Measurements from ENCODE around the gene SLC24A1.
A peak's percentile ranks its signal among the peaks of the same experiment; 100 is the strongest.
"Not testable (repeated sequence)": the region's sequence is repeated elsewhere in the genome, so short reads cannot be mapped to it uniquely, and the experiment has no call there.

Gene SLC24A1

DNA sequence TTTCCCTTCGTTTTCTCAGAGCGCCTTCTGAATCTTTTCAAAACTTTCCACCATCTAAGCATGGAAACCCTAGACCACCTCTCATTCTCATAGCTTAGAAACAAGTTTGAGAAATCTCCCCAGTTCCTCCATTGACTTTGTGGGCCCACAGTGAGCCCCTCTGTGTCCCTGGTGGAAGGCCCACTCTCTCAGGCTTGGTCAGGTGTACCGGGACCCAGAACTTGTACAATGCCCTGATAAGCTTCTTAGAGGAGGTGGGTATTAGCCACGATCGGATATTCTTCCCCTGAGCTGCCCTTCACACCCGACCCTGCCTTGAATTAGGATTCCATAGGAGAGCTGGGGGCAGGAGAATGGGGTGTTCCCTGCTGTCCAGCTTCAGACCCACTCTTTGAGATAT lies at the start of gene SLC24A1:
SLC24A1 (plus strand) TSS at position 301 of the 400 bp plus-strand sequence. CDS start 2,143 bp downstream, outside the sequence.
- DNase-seq: no peak

DNA sequence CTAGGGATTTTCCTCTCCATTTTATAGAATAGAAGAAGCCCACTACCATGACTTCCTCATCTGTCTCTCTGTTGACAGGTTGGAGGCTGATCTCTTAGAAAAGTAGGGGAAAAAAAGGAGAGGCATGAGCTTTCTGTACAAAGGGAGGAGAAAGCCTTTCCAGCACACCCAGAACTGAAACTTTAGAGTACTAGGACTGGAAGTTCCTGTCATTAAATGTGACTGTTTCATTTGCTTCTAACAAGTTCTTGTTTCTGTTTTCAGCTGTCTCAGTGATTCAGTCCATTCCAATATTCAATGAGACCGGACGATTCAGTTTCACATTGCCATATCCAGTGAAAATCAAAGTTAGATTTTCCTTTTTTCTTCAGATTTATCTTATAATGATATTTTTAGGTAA lies 49.8 kb upstream of the SLC24A1 start:
- DNase-seq: no peak

DNA sequence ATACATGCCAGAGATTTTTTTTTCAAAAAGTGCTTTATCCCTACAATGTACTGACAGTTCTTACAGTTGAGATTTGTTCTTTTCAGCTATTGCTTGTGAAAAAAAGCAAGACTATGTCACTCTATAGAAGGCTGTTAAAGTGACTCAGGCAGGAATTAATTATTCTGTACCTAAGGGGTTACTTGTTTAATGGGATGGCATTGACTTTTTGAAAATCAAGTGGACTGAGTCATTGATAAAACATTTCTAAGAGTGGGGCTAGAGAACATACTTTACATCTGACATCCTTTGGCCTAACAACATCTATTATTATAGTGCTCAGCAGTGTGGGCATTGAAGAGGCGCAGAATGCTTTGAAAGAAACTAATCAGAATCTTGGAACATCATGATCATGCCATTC lies 45.1 kb upstream of the SLC24A1 start:
- DNase-seq: no peak

DNA sequence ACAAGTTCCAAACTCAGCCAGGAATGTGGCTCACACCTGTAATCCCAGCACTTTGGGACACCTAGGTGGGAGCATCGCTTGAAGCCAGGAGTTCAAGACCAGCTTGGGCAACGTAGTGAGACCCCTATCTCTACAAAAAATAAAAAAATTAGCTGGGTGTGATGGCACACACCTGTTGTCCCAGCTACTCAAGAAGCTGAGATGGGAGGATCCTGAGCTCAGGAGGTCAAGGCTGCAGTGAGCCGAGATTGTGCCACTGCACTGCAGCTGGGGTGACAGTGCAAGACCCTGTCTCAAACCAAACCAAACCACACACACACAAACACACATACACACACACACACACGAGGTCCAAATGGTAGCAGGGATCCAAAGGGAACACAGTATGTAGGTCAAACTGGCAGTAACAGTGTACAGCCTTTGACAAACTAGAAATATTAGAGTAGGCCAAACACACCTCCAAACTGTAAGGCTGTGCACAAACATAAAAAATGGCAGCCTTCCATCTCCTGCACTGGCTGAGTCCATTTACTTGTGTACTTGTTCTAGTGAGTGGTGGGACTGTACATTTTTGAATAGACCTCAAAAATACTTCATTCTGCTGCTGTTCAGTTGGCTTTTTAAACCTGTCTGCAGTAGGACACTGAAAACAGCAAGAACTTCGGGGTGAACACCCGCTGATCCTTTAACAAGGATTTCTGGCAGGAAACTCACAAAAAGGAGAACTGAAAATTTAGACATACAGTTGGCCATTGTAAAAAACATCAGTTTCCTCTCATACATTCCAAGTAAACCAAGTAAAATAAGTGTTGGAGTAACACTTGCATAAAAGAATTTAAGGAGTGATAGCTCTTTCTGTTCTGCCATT lies 44.4 kb upstream of the SLC24A1 start:
- no peak for DNase-seq

DNA sequence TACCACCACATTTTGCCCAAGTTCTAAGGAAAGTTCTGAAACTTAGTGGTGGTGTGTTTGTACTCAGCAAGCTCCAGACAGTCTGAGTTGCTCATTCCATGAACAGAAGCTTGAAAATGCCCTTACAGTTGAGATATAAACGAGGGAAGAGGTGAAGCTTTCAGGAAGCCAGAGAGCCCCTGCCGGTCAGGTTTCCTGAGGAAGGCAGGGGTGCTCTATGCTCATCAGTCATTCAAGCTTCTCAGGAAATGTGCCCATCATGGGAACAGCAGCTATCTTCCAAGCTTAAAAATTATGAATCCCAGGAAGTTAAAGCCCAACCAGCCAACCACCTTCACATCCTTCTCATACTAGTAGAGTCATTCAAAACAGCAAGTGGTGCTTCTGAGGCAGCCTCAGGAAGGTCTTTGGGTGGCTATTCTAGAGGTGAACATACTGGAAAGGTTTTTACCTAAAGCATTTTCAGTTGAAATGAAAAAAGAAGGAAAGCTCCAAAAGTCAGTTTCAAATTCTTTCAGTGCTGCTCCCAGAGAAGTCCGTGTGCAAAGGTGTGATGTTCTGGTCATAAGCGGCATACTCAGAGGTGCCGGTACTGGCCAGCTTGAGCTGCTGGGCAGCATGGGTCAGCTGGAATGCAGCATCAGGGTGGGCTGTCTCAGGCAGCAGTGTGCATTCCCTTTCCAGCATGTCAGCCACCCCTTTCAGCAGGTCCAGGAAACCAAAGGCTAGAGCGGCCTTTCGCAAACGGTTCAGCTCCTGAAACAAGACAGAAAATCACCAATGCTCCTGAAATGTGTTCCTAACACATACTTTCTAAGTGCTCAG lies 42.6 kb upstream of the SLC24A1 start:
- DNase-seq: no peak

DNA sequence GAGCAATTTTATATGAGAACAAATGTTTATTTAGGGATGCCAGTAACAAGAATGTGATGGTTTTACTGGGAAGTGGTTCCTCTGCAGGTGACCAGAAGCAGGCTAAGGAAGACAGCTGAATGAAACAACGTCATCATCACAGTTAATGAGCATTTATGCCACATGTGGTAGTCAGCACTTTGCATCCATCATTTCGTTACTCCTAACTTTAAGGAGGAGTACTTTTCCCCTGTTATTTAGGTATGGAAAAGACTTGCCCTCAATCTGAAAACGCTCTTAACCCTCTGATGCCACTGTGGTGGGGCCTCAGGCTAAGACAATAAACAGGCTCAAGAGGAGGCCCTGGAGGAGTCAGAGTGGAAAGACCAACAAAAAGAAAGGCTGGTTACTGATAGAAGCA lies 42.0 kb upstream of the SLC24A1 start:
- no peak for DNase-seq

DNA sequence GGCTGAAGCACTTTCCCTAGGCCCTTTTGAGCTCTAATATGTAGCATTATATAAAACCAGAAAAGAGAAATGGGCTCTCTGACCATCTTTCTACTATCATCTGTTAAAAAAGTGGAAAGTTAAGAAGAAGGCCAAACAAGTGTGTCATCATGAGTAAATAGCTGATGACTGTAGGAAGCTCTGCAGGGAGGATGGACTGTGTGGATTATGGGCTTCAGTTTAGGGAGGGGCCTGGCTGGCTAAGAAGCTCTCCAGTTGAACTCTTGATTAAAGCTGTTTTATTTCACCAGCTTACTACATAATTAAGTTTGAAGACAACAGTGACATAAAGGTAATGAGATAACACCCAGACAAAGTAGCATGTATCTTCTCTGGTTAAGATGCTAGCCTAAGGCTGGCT lies 41.5 kb upstream of the SLC24A1 start:
- no peak for DNase-seq

DNA sequence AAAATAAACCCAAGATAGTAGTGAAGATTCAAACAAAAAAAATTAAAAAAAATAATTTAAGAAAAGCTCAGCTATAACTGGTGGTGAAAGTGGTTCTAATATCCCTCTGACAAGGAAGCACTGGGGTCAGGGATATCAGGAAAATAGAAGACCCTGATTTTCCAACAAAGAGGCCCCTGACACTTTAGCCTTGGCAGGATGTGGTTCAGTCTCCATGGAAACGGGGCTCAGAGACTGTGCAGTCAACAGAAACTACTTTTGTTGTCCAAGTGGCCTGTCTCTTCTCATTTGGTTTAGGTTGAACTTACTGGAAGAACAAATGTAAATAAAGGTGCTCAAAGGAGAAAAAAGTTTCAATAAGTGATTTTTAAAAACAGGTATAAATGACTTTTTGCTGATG lies 38.0 kb upstream of the SLC24A1 start:
- no peak for DNase-seq

DNA sequence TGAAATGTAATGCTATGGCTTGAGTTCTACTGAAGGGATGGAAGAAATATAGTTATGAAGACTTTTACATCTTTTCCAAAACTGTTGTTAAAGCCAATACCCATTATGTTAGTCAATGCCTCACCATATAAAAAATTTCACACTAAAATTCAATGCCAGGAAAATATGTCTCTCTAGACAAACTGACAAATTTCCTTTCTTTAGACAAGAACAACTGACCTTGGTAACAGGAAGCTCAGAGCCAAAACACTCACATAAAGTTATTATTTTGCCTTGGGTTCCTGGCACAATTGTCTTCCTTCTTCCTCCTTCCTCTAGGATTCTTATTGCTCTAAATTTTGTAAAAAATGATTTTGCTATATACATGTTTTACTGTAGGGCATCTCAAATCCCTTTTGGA lies 37.5 kb upstream of the SLC24A1 start:
- DNase-seq: no peak

DNA sequence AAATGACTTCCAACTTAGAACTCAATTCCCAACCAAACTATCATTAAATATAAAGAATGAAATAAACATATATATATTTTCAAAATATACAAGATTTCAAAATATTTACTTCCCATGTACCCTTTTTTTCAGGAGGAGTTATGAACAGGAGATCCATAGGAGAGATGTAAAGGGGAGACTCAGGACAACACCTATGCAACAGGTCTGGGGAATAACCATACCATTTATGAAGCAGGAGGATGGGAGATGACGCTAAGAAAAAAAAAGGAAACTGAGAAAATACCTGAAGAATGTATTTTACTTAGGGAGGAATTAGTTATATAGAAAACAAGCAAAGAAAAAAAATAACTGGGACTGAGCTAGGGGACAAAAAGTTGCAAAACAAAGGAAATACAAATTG lies 34.6 kb upstream of the SLC24A1 start:
- no peak for DNase-seq

DNA sequence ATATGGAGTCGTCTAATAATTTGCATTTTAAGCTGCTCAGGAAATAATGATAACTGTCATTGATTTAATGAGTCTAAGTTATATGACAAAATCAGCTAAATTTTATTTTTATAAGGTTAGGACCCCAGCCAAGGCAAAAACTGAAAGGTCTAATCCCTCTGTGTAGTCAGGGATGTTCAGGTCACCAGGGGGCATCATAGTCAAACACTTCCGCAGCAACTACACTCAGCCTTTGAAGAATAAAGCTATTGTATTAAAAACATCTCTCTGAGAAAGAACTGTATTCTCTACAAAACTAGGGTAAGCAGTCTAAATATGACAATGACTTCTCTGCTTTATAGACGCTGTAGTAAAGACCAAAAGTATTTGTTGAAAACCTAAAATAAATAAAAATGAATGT lies 25.8 kb upstream of the SLC24A1 start:
- DNase-seq: no peak

DNA sequence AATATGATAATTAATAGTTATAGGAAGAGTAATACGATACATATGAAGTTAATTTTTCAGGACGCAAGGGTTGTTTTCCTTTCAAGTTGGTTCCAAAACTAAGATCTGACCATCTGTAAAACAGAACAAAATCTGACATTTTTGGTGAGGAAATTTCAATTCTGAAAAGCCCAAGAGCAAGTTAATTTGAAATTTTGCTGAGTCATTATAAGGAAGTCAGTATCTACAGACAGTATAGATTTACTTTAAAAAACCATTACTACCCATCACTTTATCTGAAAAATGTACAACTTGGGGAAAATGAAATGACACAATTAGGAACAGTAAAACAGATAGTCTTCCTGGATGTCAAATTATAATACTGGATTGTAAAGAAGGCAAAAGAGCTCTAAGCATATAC lies 23.3 kb upstream of the SLC24A1 start:
- no peak for DNase-seq

DNA sequence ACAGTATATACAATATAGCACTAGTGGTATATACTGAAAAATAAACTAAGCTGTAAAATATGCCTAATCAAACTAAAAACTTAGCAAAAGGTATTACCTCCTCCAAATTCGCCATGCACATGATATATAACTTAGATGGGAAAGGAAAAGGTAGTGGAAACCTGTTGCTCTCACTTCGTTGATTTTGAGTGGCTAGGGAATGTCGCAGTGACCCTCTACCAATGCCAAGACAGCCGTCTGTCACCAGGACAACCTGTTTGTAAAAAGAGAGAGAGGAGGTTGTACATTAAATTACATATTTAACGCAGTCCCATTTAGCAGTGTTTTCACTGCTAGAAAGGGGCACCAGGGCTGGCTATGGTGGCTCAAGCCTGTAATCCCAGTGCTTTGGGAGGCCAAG lies 22.1 kb upstream of the SLC24A1 start:
- DNase-seq: no peak

DNA sequence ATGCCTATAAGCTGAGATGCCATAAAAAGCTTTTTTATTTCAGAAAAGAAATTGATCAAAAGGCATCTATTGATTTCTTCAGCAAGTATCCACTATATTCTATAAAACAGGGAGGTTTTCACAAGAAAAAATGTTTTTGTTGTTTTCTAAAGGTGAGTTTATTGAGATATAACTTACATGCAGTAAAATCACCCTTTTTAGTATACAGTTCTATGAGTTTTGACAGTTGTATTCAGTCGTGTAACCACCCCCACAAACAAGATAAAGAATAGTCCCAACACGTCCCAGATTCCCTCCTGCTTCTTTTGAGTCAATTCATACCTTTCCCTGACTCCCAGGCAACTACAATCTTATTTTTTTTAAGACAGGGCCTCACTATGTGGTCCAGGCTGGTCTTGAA lies 18.6 kb upstream of the SLC24A1 start:
- no peak for DNase-seq

DNA sequence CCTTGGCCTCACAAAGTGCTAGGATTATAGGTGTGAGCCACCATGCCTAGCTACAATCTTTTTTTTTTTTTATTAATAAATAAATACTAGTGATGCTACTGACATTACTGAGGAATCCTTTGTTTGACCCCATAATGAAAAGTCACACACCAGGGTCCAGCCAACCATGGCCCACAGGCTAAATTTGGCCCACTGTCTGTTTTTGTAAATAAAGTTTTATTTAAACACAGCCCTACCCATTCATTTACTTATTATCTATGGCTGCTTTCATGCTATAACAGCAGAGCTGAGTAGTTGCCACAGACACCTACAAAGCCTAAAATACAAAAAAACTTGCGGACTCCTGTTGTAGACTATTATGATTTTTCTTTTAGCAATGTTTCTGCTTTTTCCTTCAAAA lies 18.2 kb upstream of the SLC24A1 start:
- no peak for DNase-seq

DNA sequence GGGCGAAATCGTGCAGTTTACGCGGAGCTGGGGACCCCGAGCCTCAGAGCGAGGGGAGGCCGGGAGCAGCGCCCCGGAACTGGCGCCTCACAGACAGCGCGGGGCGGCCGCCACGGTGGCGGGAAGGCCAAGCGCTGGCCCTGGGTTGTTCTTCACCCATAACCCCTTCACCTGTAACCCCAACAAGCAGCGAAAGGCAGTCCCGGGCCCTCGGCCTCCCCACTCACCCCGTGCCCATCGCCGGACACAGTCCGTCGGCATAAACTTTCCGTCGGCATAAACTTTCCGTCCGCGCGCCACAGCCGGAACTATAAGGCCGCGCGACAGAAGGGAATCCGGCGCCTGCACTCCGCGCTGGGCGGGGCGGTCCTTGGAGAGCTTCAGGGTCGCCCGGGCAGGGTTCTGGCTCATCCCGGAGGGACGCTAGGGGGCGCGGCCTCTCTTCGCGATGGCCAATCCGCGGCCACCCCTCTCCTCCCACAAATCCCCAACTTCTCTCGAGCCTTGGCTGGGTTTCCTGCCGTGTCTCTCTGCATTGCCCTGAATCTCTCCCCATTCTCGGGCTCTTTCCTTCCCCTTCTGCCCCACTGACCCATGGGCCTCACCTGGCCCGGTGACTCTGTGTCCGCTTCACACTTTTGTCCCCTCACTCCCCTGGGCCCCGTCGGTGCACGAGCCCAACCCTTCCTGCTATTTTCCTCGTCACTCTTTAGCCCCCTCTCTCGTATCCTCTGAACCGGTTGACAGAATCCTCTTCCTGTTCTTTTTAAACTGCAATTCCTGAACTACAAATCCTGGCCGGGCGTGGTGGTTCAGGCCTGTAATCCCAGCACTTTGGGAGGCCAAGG lies 10.6 kb upstream of the SLC24A1 start, which contains the start of gene INTS14:
INTS14 (minus strand) TSS at position 261 of the 848 bp plus-strand sequence. CDS start 3,751 bp downstream, outside the sequence.
- DNase-seq: peak; percentile 94

DNA sequence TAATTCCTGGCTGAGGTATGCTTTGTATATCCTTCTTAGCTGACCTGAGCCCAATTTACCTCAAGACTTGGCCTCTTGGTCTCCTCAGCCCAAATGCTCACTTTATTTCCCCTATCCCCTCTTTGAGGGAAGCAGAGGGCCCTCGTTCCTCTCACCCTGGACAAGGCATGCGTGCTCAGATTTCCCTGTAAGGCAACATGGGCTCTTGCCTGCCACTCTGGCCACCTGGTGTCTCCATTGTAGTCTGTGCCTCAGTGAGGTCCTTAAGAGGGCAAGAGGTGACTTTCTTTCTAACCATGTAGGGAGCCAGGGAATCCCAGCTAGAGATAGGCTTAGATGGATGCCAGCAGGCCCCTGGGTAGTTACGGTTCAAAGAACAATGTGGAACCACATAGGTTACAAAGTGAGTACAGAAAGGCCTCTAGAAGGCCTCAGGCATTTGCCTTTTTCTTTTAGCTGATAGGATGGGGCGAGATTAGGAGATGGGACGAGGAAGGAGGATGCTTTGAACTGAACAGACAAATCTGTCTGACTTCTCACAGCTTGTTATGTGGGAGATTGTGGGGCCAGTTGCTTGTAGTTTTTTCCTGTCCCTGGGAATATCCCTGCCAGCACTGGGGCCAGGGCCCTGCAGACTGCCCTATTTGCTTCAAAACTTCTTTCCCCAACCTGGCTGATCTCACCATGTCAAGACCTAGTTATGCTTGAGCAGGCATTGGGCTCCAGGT lies 9.7 kb upstream of the SLC24A1 start:
- no peak for DNase-seq

DNA sequence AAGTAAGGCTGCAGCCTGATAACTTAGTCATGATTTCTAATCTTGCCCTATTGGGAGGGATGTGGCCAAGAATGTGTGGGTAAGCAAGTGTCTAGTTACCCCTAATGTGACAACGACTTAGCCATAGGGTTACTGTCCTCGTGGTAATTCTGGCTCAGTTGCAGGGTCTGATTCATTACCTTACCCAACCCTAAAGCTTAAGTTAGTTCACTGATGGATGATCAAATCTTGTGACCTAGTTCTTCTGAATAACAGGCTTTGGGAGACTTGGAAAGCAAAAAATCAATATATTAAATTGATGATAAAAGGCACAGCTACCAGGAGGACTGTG lies 9.2 kb upstream of the SLC24A1 start:
- DNase-seq: no peak

DNA sequence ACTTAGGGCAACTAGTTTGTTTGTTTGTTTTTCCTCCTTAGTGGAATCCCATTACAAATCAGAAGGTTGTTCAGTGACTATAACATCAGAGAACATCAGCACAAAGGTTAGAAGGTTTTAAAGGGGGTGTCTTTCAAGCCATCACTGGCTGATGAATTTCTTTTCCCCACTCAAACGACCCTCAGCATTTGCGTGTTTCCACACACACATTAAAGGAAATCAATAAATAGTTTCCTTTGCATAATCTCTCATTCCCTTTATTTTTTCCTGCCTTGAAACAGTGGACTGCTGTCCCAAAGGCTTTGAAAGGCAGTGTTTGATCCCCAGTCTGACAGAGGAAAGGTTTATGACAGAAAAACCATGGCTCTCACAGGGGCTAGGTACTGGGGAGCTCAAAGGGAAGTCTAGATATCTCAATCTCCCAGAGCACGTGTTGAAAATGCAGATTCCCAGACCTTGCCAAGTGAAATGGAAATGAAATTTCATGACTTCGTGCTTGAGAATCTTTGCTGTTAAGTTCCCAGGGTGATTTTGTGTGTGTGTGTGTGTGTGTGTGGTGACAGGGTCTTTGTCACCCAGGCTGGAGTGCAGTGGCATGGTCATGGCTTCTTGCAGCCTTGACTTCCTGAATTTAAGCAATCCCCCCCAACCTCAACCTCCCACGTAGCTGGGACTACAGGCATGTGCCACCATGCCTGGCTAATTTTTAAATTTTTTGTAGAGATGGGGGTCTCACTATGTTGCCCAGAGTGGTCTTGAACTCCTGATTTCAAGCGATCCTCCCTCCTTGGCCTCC lies 8.6 kb upstream of the SLC24A1 start:
- DNase-seq: no peak

DNA sequence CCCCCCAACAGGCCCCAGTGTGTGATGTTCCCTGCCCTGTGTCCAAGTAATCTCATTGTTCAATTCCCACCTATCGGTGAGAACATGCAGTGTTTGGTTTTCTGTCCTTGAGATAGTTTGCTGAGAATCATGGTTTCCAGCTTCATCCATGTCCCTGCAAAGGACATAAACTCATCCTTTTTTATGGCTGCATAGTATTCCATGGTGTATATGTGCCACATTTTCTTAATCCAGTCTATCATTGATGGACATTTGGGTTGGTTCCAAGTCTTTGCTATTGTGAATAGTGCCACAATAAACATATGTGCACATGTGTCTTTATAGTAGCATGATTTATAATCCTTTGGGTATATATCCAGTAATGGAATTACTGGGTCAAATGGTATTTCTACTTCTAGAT lies 5.9 kb upstream of the SLC24A1 start:
- not testable (repeated sequence) for DNase-seq

DNA sequence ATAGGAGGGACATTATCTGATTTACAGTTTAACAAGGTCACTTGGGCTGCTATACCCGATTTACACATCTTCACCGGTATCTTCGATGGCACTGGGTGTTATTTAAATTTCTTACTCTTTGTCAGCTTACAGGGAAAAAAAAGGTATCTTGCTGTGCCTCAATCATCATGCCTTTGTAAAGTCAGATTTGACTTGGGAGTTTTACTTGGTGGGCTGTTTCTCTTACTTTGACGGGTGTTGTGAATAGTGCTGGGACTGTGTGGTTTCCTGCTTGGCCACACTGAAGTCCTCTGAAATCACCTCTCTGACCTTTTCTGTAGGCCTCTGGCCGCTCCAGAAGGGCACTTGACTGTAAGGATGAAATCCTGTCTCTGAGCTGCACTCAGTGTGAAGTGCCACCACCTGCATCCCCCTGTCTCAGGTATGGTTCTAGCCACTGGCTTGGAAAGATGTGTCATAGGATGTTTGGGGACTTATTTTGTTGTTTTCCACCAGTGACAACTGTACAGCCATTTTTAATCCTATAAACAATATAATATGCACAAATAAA lies 3.1 kb upstream of the SLC24A1 start:
- DNase-seq: no peak
